ENCODE results near the gene MCM9.

DNA sequence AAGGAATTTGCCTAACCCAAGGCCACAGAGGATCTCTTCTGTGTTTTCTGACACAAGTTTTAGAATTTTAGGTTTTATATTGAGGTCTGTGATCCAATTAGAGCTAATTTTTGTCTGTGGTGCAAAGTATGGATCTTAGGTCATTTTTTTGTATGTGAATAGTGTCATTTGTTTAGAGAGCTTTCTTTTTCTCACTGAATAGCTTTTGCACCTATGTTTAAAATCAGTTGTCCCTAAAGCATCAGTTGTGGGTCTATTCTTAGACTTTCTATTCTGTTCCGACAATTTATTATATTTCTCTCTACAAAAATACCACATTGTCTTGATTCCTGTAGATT is 341 bp upstream of the MCM9 start:
- TF ChIP-seq, protein P1, sequence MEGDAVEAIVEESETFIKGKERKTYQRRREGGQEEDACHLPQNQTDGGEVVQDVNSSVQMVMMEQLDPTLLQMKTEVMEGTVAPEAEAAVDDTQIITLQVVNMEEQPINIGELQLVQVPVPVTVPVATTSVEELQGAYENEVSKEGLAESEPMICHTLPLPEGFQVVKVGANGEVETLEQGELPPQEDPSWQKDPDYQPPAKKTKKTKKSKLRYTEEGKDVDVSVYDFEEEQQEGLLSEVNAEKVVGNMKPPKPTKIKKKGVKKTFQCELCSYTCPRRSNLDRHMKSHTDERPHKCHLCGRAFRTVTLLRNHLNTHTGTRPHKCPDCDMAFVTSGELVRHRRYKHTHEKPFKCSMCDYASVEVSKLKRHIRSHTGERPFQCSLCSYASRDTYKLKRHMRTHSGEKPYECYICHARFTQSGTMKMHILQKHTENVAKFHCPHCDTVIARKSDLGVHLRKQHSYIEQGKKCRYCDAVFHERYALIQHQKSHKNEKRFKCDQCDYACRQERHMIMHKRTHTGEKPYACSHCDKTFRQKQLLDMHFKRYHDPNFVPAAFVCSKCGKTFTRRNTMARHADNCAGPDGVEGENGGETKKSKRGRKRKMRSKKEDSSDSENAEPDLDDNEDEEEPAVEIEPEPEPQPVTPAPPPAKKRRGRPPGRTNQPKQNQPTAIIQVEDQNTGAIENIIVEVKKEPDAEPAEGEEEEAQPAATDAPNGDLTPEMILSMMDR (IDR thresholded peaks at IDR 0.05; ENCODE audit: insufficient read depth, low read length), result no peak
- TF ChIP-seq, protein P2, sequence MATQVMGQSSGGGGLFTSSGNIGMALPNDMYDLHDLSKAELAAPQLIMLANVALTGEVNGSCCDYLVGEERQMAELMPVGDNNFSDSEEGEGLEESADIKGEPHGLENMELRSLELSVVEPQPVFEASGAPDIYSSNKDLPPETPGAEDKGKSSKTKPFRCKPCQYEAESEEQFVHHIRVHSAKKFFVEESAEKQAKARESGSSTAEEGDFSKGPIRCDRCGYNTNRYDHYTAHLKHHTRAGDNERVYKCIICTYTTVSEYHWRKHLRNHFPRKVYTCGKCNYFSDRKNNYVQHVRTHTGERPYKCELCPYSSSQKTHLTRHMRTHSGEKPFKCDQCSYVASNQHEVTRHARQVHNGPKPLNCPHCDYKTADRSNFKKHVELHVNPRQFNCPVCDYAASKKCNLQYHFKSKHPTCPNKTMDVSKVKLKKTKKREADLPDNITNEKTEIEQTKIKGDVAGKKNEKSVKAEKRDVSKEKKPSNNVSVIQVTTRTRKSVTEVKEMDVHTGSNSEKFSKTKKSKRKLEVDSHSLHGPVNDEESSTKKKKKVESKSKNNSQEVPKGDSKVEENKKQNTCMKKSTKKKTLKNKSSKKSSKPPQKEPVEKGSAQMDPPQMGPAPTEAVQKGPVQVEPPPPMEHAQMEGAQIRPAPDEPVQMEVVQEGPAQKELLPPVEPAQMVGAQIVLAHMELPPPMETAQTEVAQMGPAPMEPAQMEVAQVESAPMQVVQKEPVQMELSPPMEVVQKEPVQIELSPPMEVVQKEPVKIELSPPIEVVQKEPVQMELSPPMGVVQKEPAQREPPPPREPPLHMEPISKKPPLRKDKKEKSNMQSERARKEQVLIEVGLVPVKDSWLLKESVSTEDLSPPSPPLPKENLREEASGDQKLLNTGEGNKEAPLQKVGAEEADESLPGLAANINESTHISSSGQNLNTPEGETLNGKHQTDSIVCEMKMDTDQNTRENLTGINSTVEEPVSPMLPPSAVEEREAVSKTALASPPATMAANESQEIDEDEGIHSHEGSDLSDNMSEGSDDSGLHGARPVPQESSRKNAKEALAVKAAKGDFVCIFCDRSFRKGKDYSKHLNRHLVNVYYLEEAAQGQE (IDR thresholded peaks at IDR 0.05; ENCODE audit: insufficient replicate concordance, low read depth), result no peak
